ENCODE data around the gene CARD18.

CARD18 gene

DNA sequence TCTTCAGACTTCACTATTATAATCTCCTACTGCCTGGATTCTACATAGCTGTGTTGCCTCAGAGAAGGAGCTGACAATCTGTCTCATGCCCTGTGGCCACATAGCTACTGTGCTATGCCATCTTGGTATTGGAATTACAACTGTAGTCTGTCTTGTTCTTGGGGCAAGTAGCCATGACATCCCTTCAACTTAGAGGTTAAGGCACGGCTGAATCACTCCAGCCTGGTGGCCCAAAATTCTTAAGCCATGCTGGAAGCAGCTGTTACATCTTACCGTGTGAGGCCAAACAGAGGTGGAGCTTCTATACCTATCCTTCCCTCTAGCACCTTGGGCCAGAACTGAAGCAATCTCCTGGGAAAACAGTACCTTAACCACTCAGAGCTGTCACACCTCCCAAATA is 14.8 kb downstream of the CARD18 start:
- Histone ChIP-seq H3K4me1 (ENCODE audit: control insufficient read depth, insufficient read depth, low read length) (no peaks in the 10 kb centered on the region), H3K4me3 (ENCODE audit: low read depth, low read length) (no peak overlapping the region), H3K27ac (ENCODE audit: extremely low read depth, low read depth, low read length) (no peak overlapping the region), H3K36me3 (ENCODE audit: control insufficient read depth in 2 of 2, insufficient read depth in 1 of 2, low read length in 2 of 2) (no peaks in the 10 kb centered on the region), H3K9me3 (ENCODE audit: control insufficient read depth, insufficient read depth, low read depth, low read length) (no peaks in the 10 kb centered on the region)
- ChIA-PET POLR2A (no interaction called here), CTCF (interaction anchor here (0.6 to 0.9 kb wide), 3 partner anchors 8 to 1465 kb away, joined by 3 to 4 read pairs (median 3); no protein-coding TSS in a partner anchor)
- TF ChIP-seq, protein P1, sequence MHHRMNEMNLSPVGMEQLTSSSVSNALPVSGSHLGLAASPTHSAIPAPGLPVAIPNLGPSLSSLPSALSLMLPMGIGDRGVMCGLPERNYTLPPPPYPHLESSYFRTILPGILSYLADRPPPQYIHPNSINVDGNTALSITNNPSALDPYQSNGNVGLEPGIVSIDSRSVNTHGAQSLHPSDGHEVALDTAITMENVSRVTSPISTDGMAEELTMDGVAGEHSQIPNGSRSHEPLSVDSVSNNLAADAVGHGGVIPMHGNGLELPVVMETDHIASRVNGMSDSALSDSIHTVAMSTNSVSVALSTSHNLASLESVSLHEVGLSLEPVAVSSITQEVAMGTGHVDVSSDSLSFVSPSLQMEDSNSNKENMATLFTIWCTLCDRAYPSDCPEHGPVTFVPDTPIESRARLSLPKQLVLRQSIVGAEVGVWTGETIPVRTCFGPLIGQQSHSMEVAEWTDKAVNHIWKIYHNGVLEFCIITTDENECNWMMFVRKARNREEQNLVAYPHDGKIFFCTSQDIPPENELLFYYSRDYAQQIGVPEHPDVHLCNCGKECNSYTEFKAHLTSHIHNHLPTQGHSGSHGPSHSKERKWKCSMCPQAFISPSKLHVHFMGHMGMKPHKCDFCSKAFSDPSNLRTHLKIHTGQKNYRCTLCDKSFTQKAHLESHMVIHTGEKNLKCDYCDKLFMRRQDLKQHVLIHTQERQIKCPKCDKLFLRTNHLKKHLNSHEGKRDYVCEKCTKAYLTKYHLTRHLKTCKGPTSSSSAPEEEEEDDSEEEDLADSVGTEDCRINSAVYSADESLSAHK (tag by site-specific recombination; IDR thresholded peaks at IDR 0.05): no peak
- TF ChIP-seq KLF9 (tag by site-specific recombination; IDR thresholded peaks at IDR 0.05; ENCODE audit: low read depth) (no peak), ZNF626 (tag by site-specific recombination; IDR thresholded peaks at IDR 0.05) (no peak), ZNF24 (tag by site-specific recombination; IDR thresholded peaks at IDR 0.05) (no peak), ZNF768 (tag by site-specific recombination; IDR thresholded peaks at IDR 0.05) (no peak), ZNF549 (tag by site-specific recombination; IDR thresholded peaks at IDR 0.05) (no peak), ZNF664 (tag by site-specific recombination; IDR thresholded peaks at IDR 0.05) (no peak), REPIN1 (tag by site-specific recombination; IDR thresholded peaks at IDR 0.05; ENCODE audit: low read depth) (no peak), ZXDB (tag by site-specific recombination; IDR thresholded peaks at IDR 0.05) (no peak), CTCF (tag by site-specific recombination; IDR thresholded peaks at IDR 0.05) (no peak), ZNF16 (tag by site-specific recombination; IDR thresholded peaks at IDR 0.05; ENCODE audit: low read depth) (no peak), PBX3 (CRISPR knock-in tag; IDR thresholded peaks at IDR 0.05) (no peak), KLF8 (tag by site-specific recombination; IDR thresholded peaks at IDR 0.05) (no peak), MYNN (tag by site-specific recombination; IDR thresholded peaks at IDR 0.05; ENCODE audit: borderline replicate concordance) (no peak), ZNF433 (tag by site-specific recombination; IDR thresholded peaks at IDR 0.05; ENCODE audit: low read depth) (no peak), ZNF223 (tag by site-specific recombination; IDR thresholded peaks at IDR 0.05) (no peak)
- TF ChIP-seq, protein P2, sequence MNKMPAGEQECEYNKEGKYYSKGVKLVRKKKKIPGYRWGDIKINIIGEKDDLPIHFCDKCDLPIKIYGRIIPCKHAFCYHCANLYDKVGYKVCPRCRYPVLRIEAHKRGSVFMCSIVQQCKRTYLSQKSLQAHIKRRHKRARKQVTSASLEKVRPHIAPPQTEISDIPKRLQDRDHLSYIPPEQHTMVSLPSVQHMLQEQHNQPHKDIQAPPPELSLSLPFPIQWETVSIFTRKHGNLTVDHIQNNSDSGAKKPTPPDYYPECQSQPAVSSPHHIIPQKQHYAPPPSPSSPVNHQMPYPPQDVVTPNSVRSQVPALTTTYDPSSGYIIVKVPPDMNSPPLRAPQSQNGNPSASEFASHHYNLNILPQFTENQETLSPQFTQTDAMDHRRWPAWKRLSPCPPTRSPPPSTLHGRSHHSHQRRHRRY (tag by site-specific recombination; IDR thresholded peaks at IDR 0.05): no peak
- TF ChIP-seq, protein P3, sequence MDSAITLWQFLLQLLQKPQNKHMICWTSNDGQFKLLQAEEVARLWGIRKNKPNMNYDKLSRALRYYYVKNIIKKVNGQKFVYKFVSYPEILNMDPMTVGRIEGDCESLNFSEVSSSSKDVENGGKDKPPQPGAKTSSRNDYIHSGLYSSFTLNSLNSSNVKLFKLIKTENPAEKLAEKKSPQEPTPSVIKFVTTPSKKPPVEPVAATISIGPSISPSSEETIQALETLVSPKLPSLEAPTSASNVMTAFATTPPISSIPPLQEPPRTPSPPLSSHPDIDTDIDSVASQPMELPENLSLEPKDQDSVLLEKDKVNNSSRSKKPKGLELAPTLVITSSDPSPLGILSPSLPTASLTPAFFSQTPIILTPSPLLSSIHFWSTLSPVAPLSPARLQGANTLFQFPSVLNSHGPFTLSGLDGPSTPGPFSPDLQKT (IDR thresholded peaks at IDR 0.05; ENCODE audit: borderline replicate concordance, low read depth, low read length): no peak
- TF ChIP-seq, protein P4, sequence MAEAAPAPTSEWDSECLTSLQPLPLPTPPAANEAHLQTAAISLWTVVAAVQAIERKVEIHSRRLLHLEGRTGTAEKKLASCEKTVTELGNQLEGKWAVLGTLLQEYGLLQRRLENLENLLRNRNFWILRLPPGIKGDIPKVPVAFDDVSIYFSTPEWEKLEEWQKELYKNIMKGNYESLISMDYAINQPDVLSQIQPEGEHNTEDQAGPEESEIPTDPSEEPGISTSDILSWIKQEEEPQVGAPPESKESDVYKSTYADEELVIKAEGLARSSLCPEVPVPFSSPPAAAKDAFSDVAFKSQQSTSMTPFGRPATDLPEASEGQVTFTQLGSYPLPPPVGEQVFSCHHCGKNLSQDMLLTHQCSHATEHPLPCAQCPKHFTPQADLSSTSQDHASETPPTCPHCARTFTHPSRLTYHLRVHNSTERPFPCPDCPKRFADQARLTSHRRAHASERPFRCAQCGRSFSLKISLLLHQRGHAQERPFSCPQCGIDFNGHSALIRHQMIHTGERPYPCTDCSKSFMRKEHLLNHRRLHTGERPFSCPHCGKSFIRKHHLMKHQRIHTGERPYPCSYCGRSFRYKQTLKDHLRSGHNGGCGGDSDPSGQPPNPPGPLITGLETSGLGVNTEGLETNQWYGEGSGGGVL (tag by site-specific recombination; IDR thresholded peaks at IDR 0.05): no peak

Measured in HEK293 (cell line).